ENCODE measurements around the gene CCDC178.
"Not testable (repeated sequence)": the region's sequence is repeated elsewhere in the genome, so short reads cannot be mapped to it uniquely, and the experiment has no call there.

CCDC178 gene

GRCh38 chr18:32998921-32999320 is 441.6 kb downstream of the CCDC178 start:
- no peak for DNase-seq (ENCODE audit: low spot score)

GRCh38 chr18:32998285-32998684 is 442.2 kb downstream of the CCDC178 start:
- DNase-seq (ENCODE audit: low spot score), result no peak

GRCh38 chr18:32983721-32984120 is 456.8 kb downstream of the CCDC178 start:
- DNase-seq (ENCODE audit: low spot score), result no peak

- DNase-seq (ENCODE audit: low spot score), result no peak
Measured at GRCh38 chr18:32980896-32981295, 459.6 kb downstream of the CCDC178 start.

GRCh38 chr18:32975501-32975900 is 465.0 kb downstream of the CCDC178 start:
- DNase-seq (ENCODE audit: low spot score), result no peak

GRCh38 chr18:32975163-32975436 is 465.4 kb downstream of the CCDC178 start:
- DNase-seq (ENCODE audit: low spot score), result no peak

GRCh38 chr18:32974421-32975162 is 465.9 kb downstream of the CCDC178 start:
- no peak for DNase-seq (ENCODE audit: low spot score)

- no peak for DNase-seq (ENCODE audit: low spot score)
Measured at GRCh38 chr18:32968248-32968647, 472.3 kb downstream of the CCDC178 start.

GRCh38 chr18:32966141-32966540 is 474.4 kb downstream of the CCDC178 start:
- DNase-seq (ENCODE audit: low spot score), result no peak

- no peak for DNase-seq (ENCODE audit: low spot score)
Measured at GRCh38 chr18:32961538-32961937, 479.0 kb downstream of the CCDC178 start.

- DNase-seq (ENCODE audit: low spot score), result no peak
Measured at GRCh38 chr18:32958746-32959145, 481.8 kb downstream of the CCDC178 start.

- DNase-seq (ENCODE audit: low spot score), result no peak
Measured at GRCh38 chr18:32956591-32957315, 483.8 kb downstream of the CCDC178 start.

GRCh38 chr18:32952318-32952717 is 488.2 kb downstream of the CCDC178 start:
- DNase-seq (ENCODE audit: low spot score), result not testable (repeated sequence)

- DNase-seq (ENCODE audit: low spot score), result no peak
Measured at GRCh38 chr18:32937597-32937996, 502.9 kb downstream of the CCDC178 start.

GRCh38 chr18:32937066-32937465 is 503.5 kb downstream of the CCDC178 start:
- DNase-seq (ENCODE audit: low spot score), result no peak

GRCh38 chr18:32934201-32934600 is 506.3 kb downstream of the CCDC178 start:
- no peak for DNase-seq (ENCODE audit: low spot score)

GRCh38 chr18:32930695-32931301 is 509.7 kb downstream of the CCDC178 start:
- DNase-seq (ENCODE audit: low spot score), result peak; percentile 70

GRCh38 chr18:32929213-32929612 is 511.3 kb downstream of the CCDC178 start:
- no peak for DNase-seq (ENCODE audit: low spot score)

- no peak for DNase-seq (ENCODE audit: low spot score)
Measured at GRCh38 chr18:32922951-32923430, 517.5 kb downstream of the CCDC178 start.

GRCh38 chr18:32920796-32921787 is 519.4 kb downstream of the CCDC178 start:
- peak; percentile 80 for DNase-seq (ENCODE audit: low spot score)

GRCh38 chr18:32919799-32920198 is 520.7 kb downstream of the CCDC178 start:
- peak; percentile 23 for DNase-seq (ENCODE audit: low spot score)

GRCh38 chr18:32918692-32919250 is 521.8 kb downstream of the CCDC178 start:
- DNase-seq (ENCODE audit: low spot score), result no peak
